Neural progenitor cell (in vitro differentiated cells): Measurements from ENCODE around the gene PDCD7.

ENCODE experiments used
- EZH2 ChIP-seq: fragments of 200-600 bp; sonication (generic); IDR thresholded peaks from 2 replicates; pipeline ENCODE4 v1.6.1; 2017; ENCODE audit warnings: antibody characterized with exemption, mild to moderate bottlenecking, moderate library complexity
- EZH2phosphoT487 ChIP-seq: fragments of 200-600 bp; sonication (generic); IDR thresholded peaks from 2 replicates; pipeline ENCODE4 v1.6.1; 2017; ENCODE audit warnings: antibody characterized with exemption
- TF ChIP-seq, protein P1 (sequence below): fragments of 200-600 bp; sonication (generic); IDR thresholded peaks from 2 replicates; pipeline ENCODE4 v1.5.1; 2017; ENCODE audit warnings: antibody characterized with exemption, mild to moderate bottlenecking

DNA sequence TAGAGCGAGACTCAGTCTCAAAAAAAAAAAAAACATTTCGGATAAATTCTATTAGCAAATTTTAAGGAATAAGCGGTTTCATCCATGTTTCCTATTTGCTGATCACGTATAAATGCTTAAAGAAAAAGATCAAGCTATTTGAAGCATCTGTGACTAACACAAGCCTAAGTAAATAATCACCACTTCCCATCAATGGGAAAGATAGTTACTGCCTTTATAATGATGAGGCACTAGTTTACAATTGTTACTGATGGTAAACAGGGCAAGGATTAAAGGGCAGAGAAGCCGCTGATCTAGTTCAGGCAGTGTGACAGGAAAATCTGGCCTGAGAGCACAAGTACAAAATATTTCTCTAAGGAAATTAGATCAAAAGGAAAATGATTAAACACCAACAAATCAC, 37.8 kb upstream of the PDCD7 start:
- no peak for TF ChIP-seq EZH2phosphoT487
- TF ChIP-seq, protein P1, sequence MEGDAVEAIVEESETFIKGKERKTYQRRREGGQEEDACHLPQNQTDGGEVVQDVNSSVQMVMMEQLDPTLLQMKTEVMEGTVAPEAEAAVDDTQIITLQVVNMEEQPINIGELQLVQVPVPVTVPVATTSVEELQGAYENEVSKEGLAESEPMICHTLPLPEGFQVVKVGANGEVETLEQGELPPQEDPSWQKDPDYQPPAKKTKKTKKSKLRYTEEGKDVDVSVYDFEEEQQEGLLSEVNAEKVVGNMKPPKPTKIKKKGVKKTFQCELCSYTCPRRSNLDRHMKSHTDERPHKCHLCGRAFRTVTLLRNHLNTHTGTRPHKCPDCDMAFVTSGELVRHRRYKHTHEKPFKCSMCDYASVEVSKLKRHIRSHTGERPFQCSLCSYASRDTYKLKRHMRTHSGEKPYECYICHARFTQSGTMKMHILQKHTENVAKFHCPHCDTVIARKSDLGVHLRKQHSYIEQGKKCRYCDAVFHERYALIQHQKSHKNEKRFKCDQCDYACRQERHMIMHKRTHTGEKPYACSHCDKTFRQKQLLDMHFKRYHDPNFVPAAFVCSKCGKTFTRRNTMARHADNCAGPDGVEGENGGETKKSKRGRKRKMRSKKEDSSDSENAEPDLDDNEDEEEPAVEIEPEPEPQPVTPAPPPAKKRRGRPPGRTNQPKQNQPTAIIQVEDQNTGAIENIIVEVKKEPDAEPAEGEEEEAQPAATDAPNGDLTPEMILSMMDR: no peak
- TF ChIP-seq EZH2: no peak
